Activated naive CD4-positive, alpha-beta T cell treated with anti-CD3 and anti-CD28 coated beads for 36 hours (primary cell): ENCODE results near the gene PTGS1. TPM values are rescaled to one million over a fixed set of nuclear protein-coding genes. Genes with fewer than 3 reads are reported as not detected.
"Not testable (repeated sequence)": the region's sequence is repeated elsewhere in the genome, so short reads cannot be mapped to it uniquely, and the experiment has no call there.

Experiments used
- CTCF ChIA-PET: fragments of 350-600 bp; sonication (Branson Sonifier 250); formaldehyde crosslinking; loops from one replicate; lab custom pipeline; 2021; ENCODE audit warnings: antibody characterized with exemption; lab: Charles Lee
- DNase-seq: peaks from one replicate; pipeline ENCODE4 v3.0.0-alpha.2; 2020
- H3K27ac Mint-ChIP-seq: one replicate; pipeline ENCODE4 v1.8.0; 2021; ENCODE audit warnings: mild to moderate bottlenecking, mixed read lengths
- H3K27me3 Mint-ChIP-seq: one replicate; pipeline ENCODE4 v1.8.0; 2021; ENCODE audit warnings: low read depth, mixed read lengths
- H3K36me3 Mint-ChIP-seq: one replicate; pipeline ENCODE4 v1.8.0; 2021; ENCODE audit warnings: low read depth, mixed read lengths
- H3K4me1 Mint-ChIP-seq: one replicate; pipeline ENCODE4 v1.8.0; 2021; ENCODE audit warnings: low read depth, mixed read lengths
- H3K4me3 Mint-ChIP-seq: one replicate; pipeline ENCODE4 v1.8.0; 2021; ENCODE audit warnings: mild to moderate bottlenecking, moderate library complexity, mixed read lengths
- H3K9me3 Mint-ChIP-seq: one replicate; pipeline ENCODE4 v1.8.0; 2021; ENCODE audit warnings: mixed read lengths
- intact Hi-C: fragments of 100-400 bp; cut with micrococcal nuclease; formaldehyde crosslinking; loops from one replicate; pipeline ENCODE4 v1.15.1; 2023
- total RNA-seq, 2 experiments: library from RNA; stranded (reverse); gene quantifications; one replicate each; pipeline ENCODE4 v1.2.3, GENCODE V29; 2021

Gene PTGS1
- total RNA-seq, 2 experiments from 2014 or later = not detected

- Mint-ChIP-seq H3K9me3 (no peaks in the 10 kb centered on the region), H3K4me1 (peaks cover 2% of the 10 kb centered on the region), H3K4me3 (no peak overlapping the region), H3K36me3 (no peaks in the 10 kb centered on the region), H3K27me3 (peaks cover 40% of the 10 kb centered on the region), H3K27ac (no peak overlapping the region)
- intact Hi-C loops = loop anchor here (10.0 kb wide), 1 partner anchor 466 kb away; no protein-coding TSS in a partner anchor
- CTCF ChIA-PET = interaction anchor here (0.6 to 2.1 kb wide), 5 partner anchors 221 to 808 kb away, joined by 3 to 14 read pairs (median 3); no protein-coding TSS in a partner anchor
- no peak for DNase-seq
Observed at GRCh38 chr9:122348288-122348777, 22.5 kb upstream of the PTGS1 start.

- Mint-ChIP-seq H3K27ac (no peak overlapping the region), H3K36me3 (no peaks in the 10 kb centered on the region), H3K4me3 (no peak overlapping the region), H3K4me1 (peaks cover 2% of the 10 kb centered on the region), H3K9me3 (peaks cover 3% of the 10 kb centered on the region), H3K27me3 (peaks cover 38% of the 10 kb centered on the region)
- DNase-seq = no peak
- CTCF ChIA-PET = interaction anchor here (0.7 to 5.1 kb wide), 6 partner anchors 19 to 462 kb away, joined by 3 to 139 read pairs (median 8); no protein-coding TSS in a partner anchor
- intact Hi-C loops = loop anchor here (10.0 kb wide), 1 partner anchor 466 kb away; no protein-coding TSS in a partner anchor
Observed at GRCh38 chr9:122348791-122349190, 22.0 kb upstream of the PTGS1 start.

- intact Hi-C loops = loop anchor here (10.0 kb wide), 1 partner anchor 466 kb away; no protein-coding TSS in a partner anchor
- no peak overlapping the region for H3K4me3 Mint-ChIP-seq
- H3K4me1 Mint-ChIP-seq = peaks cover 2% of the 10 kb centered on the region
- no peak for DNase-seq
- no peaks in the 10 kb centered on the region for H3K36me3 Mint-ChIP-seq
- peaks cover 3% of the 10 kb centered on the region for H3K9me3 Mint-ChIP-seq
- H3K27ac Mint-ChIP-seq = no peak overlapping the region
- peaks cover 35% of the 10 kb centered on the region for H3K27me3 Mint-ChIP-seq
- CTCF ChIA-PET = interaction anchor here (0.9 to 5.7 kb wide), 5 partner anchors 18 to 252 kb away, joined by 4 to 139 read pairs (median 6); no protein-coding TSS in a partner anchor
Observed at GRCh38 chr9:122349201-122349600, 21.6 kb upstream of the PTGS1 start.

- Mint-ChIP-seq H3K9me3 (peaks cover 3% of the 10 kb centered on the region), H3K36me3 (no peaks in the 10 kb centered on the region), H3K27me3 (peaks cover 29% of the 10 kb centered on the region), H3K27ac (no peak overlapping the region), H3K4me3 (no peak overlapping the region), H3K4me1 (peaks cover 2% of the 10 kb centered on the region)
- DNase-seq = peak; percentile 82
- intact Hi-C loops = loop anchor here (1.0 kb wide), 3 partner anchors 103 to 251 kb away; no protein-coding TSS in a partner anchor
- CTCF ChIA-PET = interaction anchor here (0.6 to 5.7 kb wide), 20 partner anchors 10 to 1173 kb away, joined by 3 to 139 read pairs (median 4); partner anchors contain the start of genes MRRF and RBM18
Observed at GRCh38 chr9:122350577-122351355, 20.1 kb upstream of the PTGS1 start.

GRCh38 chr9:122354536-122355199 lies 16.2 kb upstream of the PTGS1 start:
- Mint-ChIP-seq H3K4me1 (no peaks in the 10 kb centered on the region), H3K4me3 (no peak overlapping the region), H3K36me3 (peaks cover 2% of the 10 kb centered on the region), H3K9me3 (peaks cover 14% of the 10 kb centered on the region), H3K27ac (no peak overlapping the region), H3K27me3 (peaks cover 9% of the 10 kb centered on the region)
- CTCF ChIA-PET = interaction anchor here (1.1 to 5.7 kb wide), 3 partner anchors 10 to 257 kb away, joined by 3 to 82 read pairs (median 12); no protein-coding TSS in a partner anchor
- intact Hi-C loops = no loop called here
- DNase-seq = no peak

- CTCF ChIA-PET = interaction anchor here (1.1 to 2.1 kb wide), 2 partner anchors 10 to 230 kb away, joined by 3 to 12 read pairs; no protein-coding TSS in a partner anchor
- Mint-ChIP-seq H3K27me3 (peaks cover 3% of the 10 kb centered on the region), H3K4me3 (no peak overlapping the region), H3K9me3 (peaks cover 14% of the 10 kb centered on the region), H3K36me3 (peaks cover 2% of the 10 kb centered on the region), H3K27ac (no peak overlapping the region), H3K4me1 (no peaks in the 10 kb centered on the region)
- DNase-seq = no peak
- intact Hi-C loops = no loop called here
Observed at GRCh38 chr9:122355336-122355875, 15.4 kb upstream of the PTGS1 start.

GRCh38 chr9:122356627-122357026 lies 14.2 kb upstream of the PTGS1 start:
- Mint-ChIP-seq H3K27me3 (no peaks in the 10 kb centered on the region), H3K27ac (no peak overlapping the region), H3K4me1 (no peaks in the 10 kb centered on the region), H3K36me3 (peaks cover 2% of the 10 kb centered on the region), H3K4me3 (no peak overlapping the region), H3K9me3 (peaks cover 14% of the 10 kb centered on the region)
- intact Hi-C loops = no loop called here
- DNase-seq = no peak
- CTCF ChIA-PET = interaction anchor here (1.0 kb wide), 2 partner anchors 234 to 257 kb away, joined by 4 read pairs; no protein-coding TSS in a partner anchor

- Mint-ChIP-seq H3K4me1 (no peaks in the 10 kb centered on the region), H3K27me3 (peaks cover 2% of the 10 kb centered on the region), H3K9me3 (peaks cover 11% of the 10 kb centered on the region), H3K36me3 (peaks cover 2% of the 10 kb centered on the region), H3K27ac (no peak overlapping the region), H3K4me3 (no peak overlapping the region)
- intact Hi-C loops = no loop called here
- CTCF ChIA-PET = interaction anchor here (0.6 to 2.7 kb wide), 2 partner anchors 10 to 262 kb away, joined by 3 to 7 read pairs; no protein-coding TSS in a partner anchor
- no peak for DNase-seq
Observed at GRCh38 chr9:122360891-122361290, 9.9 kb upstream of the PTGS1 start.

- H3K4me1 Mint-ChIP-seq, H3K27ac Mint-ChIP-seq, H3K9me3 Mint-ChIP-seq, CTCF ChIA-PET, H3K27me3 Mint-ChIP-seq, intact Hi-C loops, H3K4me3 Mint-ChIP-seq, H3K36me3 Mint-ChIP-seq, DNase-seq: not testable (repeated sequence)
Observed at GRCh38 chr9:122363131-122363530, 7.7 kb upstream of the PTGS1 start.

- Mint-ChIP-seq H3K4me1 (no peaks in the 10 kb centered on the region), H3K4me3 (no peak overlapping the region), H3K36me3 (no peaks in the 10 kb centered on the region), H3K27me3 (peaks cover 2% of the 10 kb centered on the region), H3K9me3 (peaks cover under 1% of the 10 kb centered on the region), H3K27ac (no peak overlapping the region)
- CTCF ChIA-PET = no interaction called here
- intact Hi-C loops = no loop called here
- no peak for DNase-seq
Observed at GRCh38 chr9:122364117-122364782, 6.6 kb upstream of the PTGS1 start.

GRCh38 chr9:122364783-122365150 lies 6.1 kb upstream of the PTGS1 start:
- DNase-seq = no peak
- H3K9me3 Mint-ChIP-seq = no peaks in the 10 kb centered on the region
- no peaks in the 10 kb centered on the region for H3K36me3 Mint-ChIP-seq
- peaks cover 2% of the 10 kb centered on the region for H3K27me3 Mint-ChIP-seq
- CTCF ChIA-PET = interaction anchor here (1.0 kb wide), 1 partner anchor 14 kb away, joined by 3 read pairs; no protein-coding TSS in a partner anchor
- no peaks in the 10 kb centered on the region for H3K4me1 Mint-ChIP-seq
- intact Hi-C loops = no loop called here
- no peak overlapping the region for H3K4me3 Mint-ChIP-seq
- no peak overlapping the region for H3K27ac Mint-ChIP-seq
